PFSK-1 (cell line): ENCODE measurements around the gene ABCA1.

Experiments used
- FOXP2 ChIP-seq: optimal IDR thresholded peaks from 2 replicates; pipeline ENCODE3; 2011; ENCODE audit warnings: borderline replicate concordance, control low read depth, inconsistent platforms; ENCODE audit not compliant: insufficient read depth; ENCODE audit errors: extremely low read length, extremely low read depth
- POLR2AphosphoS5 ChIP-seq: IDR thresholded peaks from 2 replicates; pipeline ENCODE4 v1.6.1; 2012; ENCODE audit warnings: low read depth, mild to moderate bottlenecking, control low read depth, low read length, moderate library complexity
- SIN3A ChIP-seq: IDR thresholded peaks from 2 replicates; pipeline ENCODE4 v1.6.1; 2012; ENCODE audit warnings: mild to moderate bottlenecking, low read length, moderate library complexity, borderline replicate concordance; ENCODE audit not compliant: insufficient read depth
- TAF1 ChIP-seq: IDR thresholded peaks from 2 replicates; pipeline ENCODE4 v1.6.1; 2012; ENCODE audit warnings: low read length, control low read depth, borderline replicate concordance; ENCODE audit not compliant: insufficient read depth
- TF ChIP-seq, protein P1 (sequence below), 2 experiments: IDR thresholded peaks; 2 replicates each; pipeline versions ENCODE4 v1.6.1 to v1.8.0; 2011 to 2012; ENCODE audit warnings: low read depth in 2 of 2, low read length in 2 of 2, control low read depth in 1 of 2, inconsistent platforms in 1 of 2, mild to moderate bottlenecking in 1 of 2, moderate library complexity in 1 of 2; ENCODE audit not compliant: insufficient read depth in 1 of 2

Gene ABCA1

DNA sequence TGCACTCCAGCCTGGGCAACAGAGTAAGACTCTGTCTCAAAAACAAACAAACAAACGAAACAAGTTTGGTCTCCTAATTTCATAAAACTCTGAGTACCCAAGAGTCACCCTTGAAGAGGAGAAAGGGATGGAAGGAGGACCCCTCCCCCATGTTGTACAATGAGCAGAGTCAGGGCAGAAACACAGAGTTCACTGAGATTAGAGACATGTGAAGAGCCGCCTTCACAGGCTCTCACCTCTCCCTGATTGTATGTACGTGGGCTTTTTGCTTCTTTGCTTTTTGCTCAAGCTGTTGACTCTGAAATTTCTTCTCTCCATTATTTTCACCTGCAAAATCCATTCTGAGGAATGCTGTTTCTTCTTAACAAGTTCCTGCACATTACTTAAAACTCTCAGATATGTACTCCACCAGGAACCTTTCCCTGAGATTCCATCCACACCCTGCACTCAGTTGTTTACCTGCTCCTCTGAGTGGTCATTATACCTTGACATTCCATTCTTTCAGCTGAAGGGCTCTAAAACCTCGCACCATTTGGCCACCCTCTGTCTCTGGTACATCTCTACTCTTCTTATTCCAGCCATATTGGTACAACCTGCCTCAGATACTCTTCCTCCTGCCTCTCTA, 44.4 kb upstream of the ABCA1 start:
- TF ChIP-seq SIN3A, result no peak
- no peak for TF ChIP-seq FOXP2
- TF ChIP-seq POLR2AphosphoS5, result no peak
- TF ChIP-seq, protein P1, sequence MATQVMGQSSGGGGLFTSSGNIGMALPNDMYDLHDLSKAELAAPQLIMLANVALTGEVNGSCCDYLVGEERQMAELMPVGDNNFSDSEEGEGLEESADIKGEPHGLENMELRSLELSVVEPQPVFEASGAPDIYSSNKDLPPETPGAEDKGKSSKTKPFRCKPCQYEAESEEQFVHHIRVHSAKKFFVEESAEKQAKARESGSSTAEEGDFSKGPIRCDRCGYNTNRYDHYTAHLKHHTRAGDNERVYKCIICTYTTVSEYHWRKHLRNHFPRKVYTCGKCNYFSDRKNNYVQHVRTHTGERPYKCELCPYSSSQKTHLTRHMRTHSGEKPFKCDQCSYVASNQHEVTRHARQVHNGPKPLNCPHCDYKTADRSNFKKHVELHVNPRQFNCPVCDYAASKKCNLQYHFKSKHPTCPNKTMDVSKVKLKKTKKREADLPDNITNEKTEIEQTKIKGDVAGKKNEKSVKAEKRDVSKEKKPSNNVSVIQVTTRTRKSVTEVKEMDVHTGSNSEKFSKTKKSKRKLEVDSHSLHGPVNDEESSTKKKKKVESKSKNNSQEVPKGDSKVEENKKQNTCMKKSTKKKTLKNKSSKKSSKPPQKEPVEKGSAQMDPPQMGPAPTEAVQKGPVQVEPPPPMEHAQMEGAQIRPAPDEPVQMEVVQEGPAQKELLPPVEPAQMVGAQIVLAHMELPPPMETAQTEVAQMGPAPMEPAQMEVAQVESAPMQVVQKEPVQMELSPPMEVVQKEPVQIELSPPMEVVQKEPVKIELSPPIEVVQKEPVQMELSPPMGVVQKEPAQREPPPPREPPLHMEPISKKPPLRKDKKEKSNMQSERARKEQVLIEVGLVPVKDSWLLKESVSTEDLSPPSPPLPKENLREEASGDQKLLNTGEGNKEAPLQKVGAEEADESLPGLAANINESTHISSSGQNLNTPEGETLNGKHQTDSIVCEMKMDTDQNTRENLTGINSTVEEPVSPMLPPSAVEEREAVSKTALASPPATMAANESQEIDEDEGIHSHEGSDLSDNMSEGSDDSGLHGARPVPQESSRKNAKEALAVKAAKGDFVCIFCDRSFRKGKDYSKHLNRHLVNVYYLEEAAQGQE (IDR thresholded peaks at IDR 0.05; ENCODE audit: insufficient read depth in 1 of 2, low read depth in 2 of 2, low read length in 2 of 2), result no peak
- no peak for TF ChIP-seq TAF1

DNA sequence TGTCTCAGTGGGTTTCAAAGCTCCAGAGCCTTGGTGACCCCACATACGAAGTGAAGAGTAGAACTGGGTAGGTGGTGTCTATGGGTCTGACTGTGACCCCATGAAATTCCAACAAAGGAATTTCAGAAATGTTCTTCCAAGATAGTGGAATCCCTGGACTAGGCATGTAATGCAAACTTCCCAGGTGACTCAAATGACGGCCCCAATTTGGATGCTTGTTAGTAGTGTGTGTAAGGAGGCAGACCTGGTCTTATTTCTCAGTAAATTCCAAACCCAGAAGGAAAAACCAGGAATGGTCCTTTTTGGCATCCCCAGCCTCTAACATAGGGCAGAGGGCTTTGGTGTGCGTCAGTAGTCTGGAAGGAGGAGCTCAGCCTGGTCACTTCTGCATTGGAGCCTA, 43.6 kb upstream of the ABCA1 start:
- TF ChIP-seq TAF1, result no peak
- no peak for TF ChIP-seq FOXP2
- TF ChIP-seq POLR2AphosphoS5, result no peak
- TF ChIP-seq, protein P1 (IDR thresholded peaks at IDR 0.05; ENCODE audit: insufficient read depth in 1 of 2, low read depth in 2 of 2, low read length in 2 of 2), result no peak
- no peak for TF ChIP-seq SIN3A

DNA sequence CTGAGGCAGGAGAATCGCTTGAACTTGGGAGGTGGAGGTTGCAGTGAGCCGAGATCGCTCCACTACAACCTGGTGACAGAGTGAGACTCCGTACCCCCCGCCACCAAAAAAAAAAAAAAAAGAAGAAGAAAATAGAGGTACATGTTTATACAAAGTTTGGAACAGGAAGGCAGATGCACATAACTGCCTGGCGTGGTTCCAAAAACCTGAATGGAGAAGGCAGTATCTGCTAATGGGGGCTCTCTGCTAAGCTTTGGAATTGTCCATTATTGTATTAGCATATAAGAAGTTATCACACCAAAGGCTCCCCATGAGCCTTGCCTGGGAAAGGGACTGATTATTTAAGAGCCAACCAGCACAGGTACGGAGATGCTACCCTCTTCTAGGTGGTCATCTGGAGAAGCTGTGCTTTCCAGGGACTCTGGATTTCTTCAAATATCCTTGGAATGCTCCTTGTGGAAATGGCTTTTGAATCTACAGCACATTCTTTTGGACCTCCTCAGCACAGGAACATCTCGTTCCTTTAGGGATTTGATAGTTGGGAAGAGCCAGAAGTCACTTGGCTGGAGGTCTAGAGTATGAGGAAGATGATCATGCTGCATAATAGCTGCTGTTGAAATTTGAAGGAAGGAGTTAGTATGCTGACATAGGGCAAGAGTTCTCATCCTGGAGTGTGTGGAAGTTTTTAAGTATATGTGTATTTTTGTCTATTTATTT, 42.5 kb upstream of the ABCA1 start:
- TF ChIP-seq POLR2AphosphoS5 (no peak), SIN3A (no peak), FOXP2 (no peak), TAF1 (no peak)
- TF ChIP-seq, protein P1 (IDR thresholded peaks at IDR 0.05; ENCODE audit: insufficient read depth in 1 of 2, low read depth in 2 of 2, low read length in 2 of 2), result no peak

DNA sequence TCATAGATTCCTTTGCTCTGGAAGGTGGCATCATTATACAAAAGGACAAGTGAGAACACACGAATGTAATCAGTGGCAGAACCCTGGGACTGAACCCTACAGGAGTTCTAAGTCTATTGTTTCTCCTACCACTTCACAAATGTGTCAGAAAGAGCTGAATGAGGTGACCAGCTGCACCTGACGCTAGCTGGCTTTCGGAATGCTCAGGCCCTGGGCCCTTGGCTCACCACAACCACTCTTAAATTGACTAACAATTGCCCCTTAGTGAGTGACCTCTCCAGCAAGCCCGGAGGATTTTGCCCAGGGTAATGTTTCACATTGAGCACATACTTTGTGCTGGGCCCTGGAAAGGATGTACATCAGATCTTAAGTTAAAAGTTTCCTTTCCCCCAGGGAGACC, 41.2 kb upstream of the ABCA1 start:
- no peak for TF ChIP-seq POLR2AphosphoS5
- no peak for TF ChIP-seq SIN3A
- TF ChIP-seq TAF1, result no peak

DNA sequence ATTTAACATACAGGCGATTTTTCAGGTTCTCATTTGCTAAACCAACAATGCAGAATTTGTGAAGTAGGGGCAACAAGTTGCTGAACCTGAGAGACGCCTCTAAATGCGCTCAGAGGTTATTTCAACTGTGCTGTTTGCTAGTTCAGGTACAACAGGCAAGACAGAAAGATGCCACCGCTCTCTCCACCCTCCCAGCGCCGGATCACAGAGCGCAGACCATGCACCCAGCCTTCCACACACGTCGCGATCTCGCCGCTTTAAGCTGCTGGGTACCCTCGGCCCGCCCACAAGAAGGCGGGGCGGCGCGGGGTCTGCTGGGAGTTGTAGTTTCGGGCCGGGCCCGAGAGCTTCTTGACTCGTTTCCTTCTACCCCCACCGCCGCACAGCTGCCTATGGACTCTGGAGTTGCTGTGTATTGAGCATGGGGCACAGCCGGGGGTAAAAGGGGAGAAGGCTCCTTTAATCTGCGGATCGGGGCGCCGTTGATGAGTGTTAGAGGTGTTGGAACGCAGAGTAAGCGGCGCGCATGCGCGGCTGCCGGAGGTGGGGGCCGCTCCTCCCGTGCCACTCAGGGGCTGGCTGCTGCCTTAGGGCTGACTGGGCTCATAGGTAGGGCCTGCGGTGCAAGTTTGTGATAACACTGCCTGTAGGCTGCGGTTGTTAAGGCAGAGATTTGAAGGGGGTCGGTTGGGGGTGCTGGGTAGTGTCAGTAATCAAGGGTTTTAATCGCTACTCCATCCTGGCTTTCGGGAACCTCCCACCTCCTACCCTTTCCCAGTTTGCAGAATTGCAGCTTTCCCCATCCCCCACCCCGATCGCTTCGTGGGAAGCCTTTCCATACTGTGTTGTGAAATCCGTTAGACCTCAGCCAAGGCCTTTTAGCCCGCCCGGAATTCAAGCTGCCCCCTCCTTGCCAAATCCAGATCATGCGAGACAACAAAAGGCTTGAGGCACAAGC, 40.3 kb upstream of the ABCA1 start:
- TF ChIP-seq SIN3A, result peak; percentile 59; the same call in 1 of the 2 replicates
- no peak for TF ChIP-seq TAF1

DNA sequence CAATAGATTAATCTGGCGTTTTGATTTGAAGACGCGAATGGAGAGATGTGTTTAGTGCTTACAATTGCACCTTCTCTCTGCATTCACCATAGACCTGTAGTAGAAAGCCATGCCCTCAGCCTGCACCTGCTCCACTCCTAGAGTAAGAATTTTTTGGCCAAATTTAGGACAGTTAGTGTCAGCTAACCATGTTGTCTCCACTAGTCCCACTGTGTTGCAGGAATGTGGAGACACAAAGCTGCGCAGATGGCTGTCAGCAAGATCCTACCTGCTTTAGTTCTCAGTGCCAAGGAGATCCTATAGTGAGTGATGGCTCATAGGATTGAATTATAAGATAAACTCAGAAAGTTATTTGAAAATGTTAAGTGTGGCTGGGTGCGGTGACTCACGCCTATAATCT, 35.1 kb upstream of the ABCA1 start:
- TF ChIP-seq FOXP2 (no peak), POLR2AphosphoS5 (no peak), SIN3A (no peak), TAF1 (no peak)
